K562 (cell line): ENCODE results near the gene PPARGC1A. TPM values are rescaled to one million over a fixed set of nuclear protein-coding genes. Genes with fewer than 3 reads are reported as not detected.

ENCODE experiments used
- ATAC-seq: fragments of 200-7000 bp; cut with Tn5 transposase; 3 replicates; pipeline ENCODE4 v1.9.1; 2020; ENCODE audit warnings: moderate library complexity
- BruUV-seq: library from RNA; stranded (reverse); fragments of 400-500 nt; replicated peaks from 2 replicates; lab custom pipeline; 2021; lab: Mats Ljungman, UMichigan
- CTCF ChIA-PET: fragments of 300-600 bp; formaldehyde crosslinking; extraction: SDS; loops from one replicate; lab custom pipeline; 2021; ENCODE audit warnings: low intra/inter-chr PET ratio; lab: Yijun Ruan, JAX
- POLR2A ChIA-PET: fragments of 300-600, 350-650 bp; sonication (Branson Sonifier 250); formaldehyde crosslinking; extraction: SDS; loops from one replicate; lab custom pipeline; 2021; ENCODE audit warnings: antibody characterized with exemption, inconsistent platforms; lab: Yijun Ruan, JAX
- DNase-seq, 4 experiments: peaks; one replicate each; pipeline versions ENCODE4 v3.0.0 to v3.0.0-alpha.2; 2011 to 2018; ENCODE audit warnings: low spot score in 3 of 4, mixed read lengths in 3 of 4; ENCODE audit errors: extremely low read depth in 1 of 4
- FAIRE-seq: peaks from 2 replicates; lab custom pipeline; 2011; peaks lifted over from hg19 to GRCh38; lab: Jason Lieb, UNC
- H2AFZ ChIP-seq: 2 replicates; pipeline ENCODE4 v1.6.0; 2011; ENCODE audit warnings: low read depth, low read length, control low read depth, inconsistent platforms
- H3K27ac ChIP-seq: fragments of 200-600 bp; 3 replicates; pipeline ENCODE4 v1.8.0; 2011; ENCODE audit warnings: low read depth, mild to moderate bottlenecking, control low read depth, inconsistent platforms, low read length, moderate library complexity, mixed read lengths; ENCODE audit errors: extremely low read depth
- H3K27me3 ChIP-seq, 2 experiments: fragments of 300-600 bp in 1 of 2; 2 replicates in 1 of 2; 3 replicates in 1 of 2; pipeline versions ENCODE4 v1.6.0 to v1.8.0; 2011; ENCODE audit warnings: inconsistent platforms in 2 of 2, low read length in 2 of 2, mild to moderate bottlenecking in 1 of 2, mixed read lengths in 1 of 2, moderate library complexity in 1 of 2; ENCODE audit not compliant: control insufficient read depth in 2 of 2, insufficient read depth in 2 of 2
- H3K36me3 ChIP-seq: fragments of 300-600 bp; 3 replicates; pipeline ENCODE4 v1.8.0; 2011; ENCODE audit warnings: mild to moderate bottlenecking, low read length, inconsistent platforms; ENCODE audit not compliant: control insufficient read depth, insufficient read depth
- H3K4me1 ChIP-seq, 2 experiments: fragments of 200-600 bp in 1 of 2; replicated peaks in 1 of 2; 2 replicates in 1 of 2; 3 replicates in 1 of 2; pipeline versions ENCODE4 v1.5.1 to v1.8.0; 2011; ENCODE audit warnings: inconsistent platforms in 2 of 2, low read length in 2 of 2, mild to moderate bottlenecking in 1 of 2, mixed read lengths in 1 of 2, moderate library complexity in 1 of 2; ENCODE audit not compliant: control insufficient read depth in 2 of 2, insufficient read depth in 2 of 2
- H3K4me2 ChIP-seq: 2 replicates; pipeline ENCODE4 v1.6.1; 2011; ENCODE audit warnings: low read length, control low read depth, inconsistent platforms, mixed read lengths; ENCODE audit not compliant: insufficient read depth
- H3K4me3 ChIP-seq: fragments of 200-600 bp; sonication (generic), shearing (Covaris generic); 2 replicates; pipeline ENCODE4 v1.5.1; 2016; ENCODE audit warnings: control low read depth, inconsistent platforms
- H3K79me2 ChIP-seq: fragments of 200-600 bp; 3 replicates; pipeline ENCODE4 v1.8.0; 2011; ENCODE audit warnings: low read length, inconsistent platforms; ENCODE audit not compliant: control insufficient read depth, insufficient read depth
- H3K9ac ChIP-seq, 2 experiments: 2 replicates each; pipeline versions ENCODE4 v1.6.0 to v1.6.1; 2011; ENCODE audit warnings: low read depth in 2 of 2, low read length in 2 of 2, control low read depth in 1 of 2, inconsistent platforms in 1 of 2, mild to moderate bottlenecking in 1 of 2, mixed read lengths in 1 of 2; ENCODE audit not compliant: insufficient read depth in 1 of 2
- H3K9me1 ChIP-seq: one replicate; pipeline ENCODE4 v1.6.0; 2011; ENCODE audit warnings: inconsistent platforms, mild to moderate bottlenecking, low read length, moderate library complexity; ENCODE audit not compliant: control insufficient read depth, insufficient read depth
- H3K9me3 ChIP-seq: replicated peaks from 2 replicates; pipeline ENCODE4 v1.5.1; 2011; ENCODE audit warnings: low read depth, low read length, inconsistent platforms; ENCODE audit not compliant: control insufficient read depth, insufficient read depth
- H4K20me1 ChIP-seq: replicated peaks from 2 replicates; pipeline ENCODE4 v1.6.1; 2011; ENCODE audit warnings: low read length, inconsistent platforms, mixed read lengths; ENCODE audit not compliant: control insufficient read depth, insufficient read depth
- ETV6 ChIP-seq, 3 experiments: fragments of 150-350 bp in 1 of 3; sonication (generic) in 1 of 3; formaldehyde crosslinking in 1 of 3; IDR thresholded peaks; 2 replicates each; pipeline versions ENCODE4 v1.6.1 to v1.8.0; 2014 to 2022; ENCODE audit warnings: borderline replicate concordance in 2 of 3, low read depth in 2 of 3, antibody characterized with exemption in 1 of 3, low read length in 1 of 3, mild to moderate bottlenecking in 1 of 3, missing genetic modification reagents in 1 of 3
- HNRNPLL ChIP-seq: fragments of 200-400 bp; formaldehyde crosslinking; IDR thresholded peaks from 2 replicates; pipeline ENCODE4 v1.6.1; 2017; ENCODE audit warnings: low read length, low read depth, mild to moderate bottlenecking; ENCODE audit not compliant: poor library complexity, severe bottlenecking
- IFI16 ChIP-seq: fragments of 250-450 bp; sonication (Bioruptor Pico); IDR thresholded peaks from 2 replicates; pipeline ENCODE4 v2.1.2; 2022; ENCODE audit warnings: mild to moderate bottlenecking, inconsistent platforms
- RAD21 ChIP-seq, 2 experiments: fragments of 250-450 bp in 1 of 2; fragments of 450-650 bp in 1 of 2; sonication (Bioruptor Pico) in 1 of 2; formaldehyde crosslinking in 1 of 2; IDR thresholded peaks in 1 of 2; conservative IDR thresholded peaks in 1 of 2; 2 replicates each; pipeline versions ENCODE4 v1.4.0 to v1.8.0; 2020 to 2022; ENCODE audit warnings: mild to moderate bottlenecking in 2 of 2, moderate library complexity in 1 of 2
- TCF7L2 ChIP-seq: fragments of 150-350 bp; IDR thresholded peaks from 2 replicates; pipeline ENCODE4 v1.6.1; 2016; ENCODE audit warnings: low read depth, mild to moderate bottlenecking, low read length, moderate library complexity
- UBTF ChIP-seq, 2 experiments: IDR thresholded peaks; 2 replicates each; pipeline ENCODE4 v1.6.1; 2012; ENCODE audit warnings: improper control_type of control experiment in 2 of 2, low read depth in 2 of 2, low read length in 2 of 2, borderline replicate concordance in 1 of 2
- USF1 ChIP-seq: sonication (generic); formaldehyde crosslinking; IDR thresholded peaks from 2 replicates; pipeline ENCODE4 v1.9.0; 2022; ENCODE audit warnings: mild to moderate bottlenecking, missing genetic modification reagents
- ZNF3 ChIP-seq: fragments of 250-450 bp; sonication (Bioruptor Pico); IDR thresholded peaks from 2 replicates; pipeline ENCODE4 v1.5.0; 2021; ENCODE audit warnings: mild to moderate bottlenecking, moderate library complexity
- WGBS: fragments of 100-300 bp; shearing (Covaris generic); methylation state at CpG from one replicate; pipeline ENCODE4 v1.1.6; 2016; ENCODE audit warnings: low coverage, mixed read lengths; ENCODE audit not compliant: insufficient coverage; ENCODE audit errors: missing lambda C conversion rate; 5-methylcytosine and 5-hydroxymethylcytosine counted together
- in situ Hi-C: fragments of 300-500 bp; cut with MboI; formaldehyde crosslinking; loops from 4 replicates; pipeline ENCODE4 v1.15.0; 2018; ENCODE audit warnings: inconsistent platforms, mixed read lengths
- intact Hi-C: fragments of 100-400 bp; cut with micrococcal nuclease; formaldehyde crosslinking; loops from 2 replicates; pipeline ENCODE4 v1.14.2; 2022
- polyA plus RNA-seq, 8 experiments: library from polyadenylated mRNA; depleted of rRNA in 4 of 8; stranded (reverse) in 5 of 8; unstranded in 3 of 8; fragments of >200 nt; fragmentation: Nextera tagmentation in 2 of 8; fragmentation: Illumina TruSeq in 1 of 8; extraction: Ambion mirVana in 2 of 8; extraction: Trizol in 1 of 8; gene quantifications; 2 replicates each; pipeline versions ENCODE4 v1.2.1 to v1.2.3, GENCODE V29; 2011 to 2014; ENCODE audit warnings: inconsistent platforms in 1 of 8, missing spikeins in 1 of 8
- total RNA-seq, 7 experiments: library from RNA; depleted of rRNA in 6 of 7; stranded (reverse); fragments of >200 nt in 6 of 7; fragmentation: Illumina TruSeq in 2 of 7; extraction: Trizol in 2 of 7; gene quantifications; 2 replicates each; pipeline versions ENCODE4 v1.2.1 to v1.2.3, GENCODE V29; 2011 to 2021; ENCODE audit warnings: low replicate concordance in 1 of 7
- TF ChIP-seq, protein P1 (sequence below): sonication (generic); formaldehyde crosslinking; IDR thresholded peaks from 2 replicates; pipeline ENCODE4 v1.8.1; 2023; ENCODE audit warnings: mild to moderate bottlenecking, missing genetic modification reagents

Gene PPARGC1A
- total and polyA plus RNA-seq, 9 of the 15 experiments (the other 6 are each of a cell fraction or from before 2014, with no cell fraction given), result 0.02 TPM; not detected in 8

GRCh38 chr4:23920296-23920695 is 30.4 kb upstream of the PPARGC1A start (continued):
- TF ChIP-seq RAD21 (CRISPR knock-in tag; conservative IDR thresholded peaks at IDR 0.05 in 1 of 2, IDR thresholded peaks at IDR 0.05 in 1 of 2) (no peak), IFI16 (CRISPR knock-in tag) (no peak), UBTF (IDR thresholded peaks at IDR 0.05; ENCODE audit: borderline replicate concordance in 1 of 2, low read depth in 2 of 2, low read length in 2 of 2) (no peak)

DNA sequence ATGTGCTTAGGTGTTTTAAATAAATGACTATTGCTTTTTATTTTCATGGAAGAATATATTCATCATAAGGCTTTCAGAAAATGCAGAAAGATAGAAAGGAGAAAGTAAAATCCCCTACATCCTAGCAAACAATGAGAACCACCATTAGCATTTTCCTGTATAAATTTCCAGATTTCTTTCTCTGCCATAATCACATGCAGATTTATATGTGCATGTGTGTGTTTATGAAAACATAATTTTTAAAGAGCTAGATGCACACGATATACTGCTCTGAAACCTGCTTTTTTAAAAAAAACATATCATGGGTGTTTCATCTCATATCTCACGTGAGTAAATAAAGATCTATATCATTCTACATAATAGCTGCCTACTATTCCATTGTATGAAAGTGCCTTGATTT is 26.4 kb upstream of the PPARGC1A start:
- H3K9me3 ChIP-seq, result no peaks in the 10 kb centered on the region
- H3K27me3 ChIP-seq, result no peaks in the 10 kb centered on the region
- in situ Hi-C loops (no loop called here), intact Hi-C loops (no loop called here)
- 0% methylated on average over 2 of the region's 2 CpGs for WGBS
- H3K9ac ChIP-seq, result no peak overlapping the region
- H3K36me3 ChIP-seq, result no peaks in the 10 kb centered on the region
- no peak overlapping the region for H2AFZ ChIP-seq
- ChIA-PET POLR2A (no interaction called here), CTCF (interaction anchor here (0.5 kb wide), 1 partner anchor 706 kb away, joined by 3 read pairs; no protein-coding TSS in a partner anchor)
- no peaks in the 10 kb centered on the region for H3K79me2 ChIP-seq
- H3K27ac ChIP-seq, result no peak overlapping the region
- H3K9me1 ChIP-seq, result no peaks in the 10 kb centered on the region
- no peak for FAIRE-seq
- BruUV-seq, result no TSS peak
- H4K20me1 ChIP-seq, result no peaks in the 10 kb centered on the region
- no peak for DNase-seq
- H3K4me1 ChIP-seq, result no peaks in the 10 kb centered on the region
- ATAC-seq, result no peak
- H3K4me2 ChIP-seq, result no peak overlapping the region
- H3K4me3 ChIP-seq, result no peak overlapping the region
- TF ChIP-seq TCF7L2 (no peak), HNRNPLL (no peak), ETV6 (IDR thresholded peaks at IDR 0.05; ENCODE audit: borderline replicate concordance in 1 of 2, low read depth in 2 of 2, low read length in 1 of 2) (no peak), ETV6 (CRISPR knock-in tag; IDR thresholded peaks at IDR 0.05; ENCODE audit: borderline replicate concordance) (no peak), ZNF3 (CRISPR knock-in tag) (no peak), USF1 (CRISPR knock-in tag) (no peak)
- TF ChIP-seq, protein P1, sequence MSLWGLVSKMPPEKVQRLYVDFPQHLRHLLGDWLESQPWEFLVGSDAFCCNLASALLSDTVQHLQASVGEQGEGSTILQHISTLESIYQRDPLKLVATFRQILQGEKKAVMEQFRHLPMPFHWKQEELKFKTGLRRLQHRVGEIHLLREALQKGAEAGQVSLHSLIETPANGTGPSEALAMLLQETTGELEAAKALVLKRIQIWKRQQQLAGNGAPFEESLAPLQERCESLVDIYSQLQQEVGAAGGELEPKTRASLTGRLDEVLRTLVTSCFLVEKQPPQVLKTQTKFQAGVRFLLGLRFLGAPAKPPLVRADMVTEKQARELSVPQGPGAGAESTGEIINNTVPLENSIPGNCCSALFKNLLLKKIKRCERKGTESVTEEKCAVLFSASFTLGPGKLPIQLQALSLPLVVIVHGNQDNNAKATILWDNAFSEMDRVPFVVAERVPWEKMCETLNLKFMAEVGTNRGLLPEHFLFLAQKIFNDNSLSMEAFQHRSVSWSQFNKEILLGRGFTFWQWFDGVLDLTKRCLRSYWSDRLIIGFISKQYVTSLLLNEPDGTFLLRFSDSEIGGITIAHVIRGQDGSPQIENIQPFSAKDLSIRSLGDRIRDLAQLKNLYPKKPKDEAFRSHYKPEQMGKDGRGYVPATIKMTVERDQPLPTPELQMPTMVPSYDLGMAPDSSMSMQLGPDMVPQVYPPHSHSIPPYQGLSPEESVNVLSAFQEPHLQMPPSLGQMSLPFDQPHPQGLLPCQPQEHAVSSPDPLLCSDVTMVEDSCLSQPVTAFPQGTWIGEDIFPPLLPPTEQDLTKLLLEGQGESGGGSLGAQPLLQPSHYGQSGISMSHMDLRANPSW, result no peak
